Measurements from ENCODE around the gene FBL. TPM values are rescaled to one million over a fixed set of nuclear protein-coding genes. Genes with fewer than 3 reads are reported as not detected.
"Not testable (repeated sequence)": the region's sequence is repeated elsewhere in the genome, so short reads cannot be mapped to it uniquely, and the experiment has no call there.

FBL gene
- total and polyA plus RNA-seq, 2 of the 13 experiments (the other 11 are each of a cell fraction or from before 2014, with no cell fraction given), result 153 to 468 TPM

- Histone ChIP-seq H2AFZ (ENCODE audit: low read length) (no peak overlapping the region), H3K79me2 (ENCODE audit: insufficient read depth, low read length) (no peaks in the 10 kb centered on the region), H3K36me3 (replicated peaks in 1 of 2; ENCODE audit: control insufficient read depth in 1 of 2, insufficient read depth in 2 of 2, low read length in 2 of 2) (no peaks in the 10 kb centered on the region), H3K27ac (ENCODE audit: extremely low read length, insufficient read depth, low read length) (no peak overlapping the region), H4K20me1 (ENCODE audit: insufficient read depth, low read length) (no peaks in the 10 kb centered on the region), H3K4me3 (replicated peaks in 1 of 3; ENCODE audit: insufficient read depth in 1 of 3, low read depth in 2 of 3, low read length in 3 of 3) (no peak overlapping the region), H3K9ac (ENCODE audit: insufficient read depth, low read depth, low read length) (no peak overlapping the region), H3K4me1 (ENCODE audit: insufficient read depth, low read length) (no peaks in the 10 kb centered on the region), H3K4me2 (ENCODE audit: low read depth, low read length) (no peak overlapping the region), H3K9me3 (ENCODE audit: low read length) (no peaks in the 10 kb centered on the region), H3K27me3 (ENCODE audit: control insufficient read depth in 1 of 2, insufficient read depth in 2 of 2, low read length in 2 of 2) (no peaks in the 10 kb centered on the region; a peak in 1 of 5 replicates)
- ATAC-seq (no peak), DNase-seq (ENCODE audit: low spot score) (no peak), FAIRE-seq (no peak)
- no TSS peak for BruUV-seq (replicated peaks)
- POLR2A ChIA-PET, result no interaction called here
- WGBS (ENCODE audit: low lambda C conversion rate), result 65% methylated on average over 3 of the region's 3 CpGs
- CTCF ChIA-PET (ENCODE audit: low intra/inter-chr PET ratio, low total read pairs), result no interaction called here
- in situ Hi-C loops (cut with HindIII; ENCODE audit: extremely low pct_ligation_motif_present, low pct_unique_long_range_greater_than_20kb), result no loop called here
- intact Hi-C loops (cut with micrococcal nuclease; ENCODE audit: unreplicated experiment), result no loop called here
- TF ChIP-seq ATF7 (IDR thresholded peaks at IDR 0.05), result no peak
- no peak for TF ChIP-seq ATF7 (CRISPR knock-in tag; IDR thresholded peaks at IDR 0.05)
- TF ChIP-seq, protein P1, sequence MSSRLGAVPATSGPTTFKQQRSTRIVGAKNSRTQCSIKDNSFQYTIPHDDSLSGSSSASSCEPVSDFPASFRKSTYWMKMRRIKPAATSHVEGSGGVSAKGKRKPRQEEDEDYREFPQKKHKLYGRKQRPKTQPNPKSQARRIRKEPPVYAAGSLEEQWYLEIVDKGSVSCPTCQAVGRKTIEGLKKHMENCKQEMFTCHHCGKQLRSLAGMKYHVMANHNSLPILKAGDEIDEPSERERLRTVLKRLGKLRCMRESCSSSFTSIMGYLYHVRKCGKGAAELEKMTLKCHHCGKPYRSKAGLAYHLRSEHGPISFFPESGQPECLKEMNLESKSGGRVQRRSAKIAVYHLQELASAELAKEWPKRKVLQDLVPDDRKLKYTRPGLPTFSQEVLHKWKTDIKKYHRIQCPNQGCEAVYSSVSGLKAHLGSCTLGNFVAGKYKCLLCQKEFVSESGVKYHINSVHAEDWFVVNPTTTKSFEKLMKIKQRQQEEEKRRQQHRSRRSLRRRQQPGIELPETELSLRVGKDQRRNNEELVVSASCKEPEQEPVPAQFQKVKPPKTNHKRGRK (CRISPR knock-in tag; IDR thresholded peaks at IDR 0.05), result no peak
- TF ChIP-seq PRMT3 (CRISPR knock-in tag; IDR thresholded peaks at IDR 0.05; ENCODE audit: borderline replicate concordance, low read depth), result no peak
- no peak for TF ChIP-seq PPARG (CRISPR knock-in tag; conservative IDR thresholded peaks at IDR 0.05)
- TF ChIP-seq JARID2 (CRISPR knock-in tag; IDR thresholded peaks at IDR 0.05; ENCODE audit: insufficient replicate concordance), result no peak
- no peak for TF ChIP-seq PHF21A (CRISPR knock-in tag; IDR thresholded peaks at IDR 0.05)
- TF ChIP-seq, protein P2, sequence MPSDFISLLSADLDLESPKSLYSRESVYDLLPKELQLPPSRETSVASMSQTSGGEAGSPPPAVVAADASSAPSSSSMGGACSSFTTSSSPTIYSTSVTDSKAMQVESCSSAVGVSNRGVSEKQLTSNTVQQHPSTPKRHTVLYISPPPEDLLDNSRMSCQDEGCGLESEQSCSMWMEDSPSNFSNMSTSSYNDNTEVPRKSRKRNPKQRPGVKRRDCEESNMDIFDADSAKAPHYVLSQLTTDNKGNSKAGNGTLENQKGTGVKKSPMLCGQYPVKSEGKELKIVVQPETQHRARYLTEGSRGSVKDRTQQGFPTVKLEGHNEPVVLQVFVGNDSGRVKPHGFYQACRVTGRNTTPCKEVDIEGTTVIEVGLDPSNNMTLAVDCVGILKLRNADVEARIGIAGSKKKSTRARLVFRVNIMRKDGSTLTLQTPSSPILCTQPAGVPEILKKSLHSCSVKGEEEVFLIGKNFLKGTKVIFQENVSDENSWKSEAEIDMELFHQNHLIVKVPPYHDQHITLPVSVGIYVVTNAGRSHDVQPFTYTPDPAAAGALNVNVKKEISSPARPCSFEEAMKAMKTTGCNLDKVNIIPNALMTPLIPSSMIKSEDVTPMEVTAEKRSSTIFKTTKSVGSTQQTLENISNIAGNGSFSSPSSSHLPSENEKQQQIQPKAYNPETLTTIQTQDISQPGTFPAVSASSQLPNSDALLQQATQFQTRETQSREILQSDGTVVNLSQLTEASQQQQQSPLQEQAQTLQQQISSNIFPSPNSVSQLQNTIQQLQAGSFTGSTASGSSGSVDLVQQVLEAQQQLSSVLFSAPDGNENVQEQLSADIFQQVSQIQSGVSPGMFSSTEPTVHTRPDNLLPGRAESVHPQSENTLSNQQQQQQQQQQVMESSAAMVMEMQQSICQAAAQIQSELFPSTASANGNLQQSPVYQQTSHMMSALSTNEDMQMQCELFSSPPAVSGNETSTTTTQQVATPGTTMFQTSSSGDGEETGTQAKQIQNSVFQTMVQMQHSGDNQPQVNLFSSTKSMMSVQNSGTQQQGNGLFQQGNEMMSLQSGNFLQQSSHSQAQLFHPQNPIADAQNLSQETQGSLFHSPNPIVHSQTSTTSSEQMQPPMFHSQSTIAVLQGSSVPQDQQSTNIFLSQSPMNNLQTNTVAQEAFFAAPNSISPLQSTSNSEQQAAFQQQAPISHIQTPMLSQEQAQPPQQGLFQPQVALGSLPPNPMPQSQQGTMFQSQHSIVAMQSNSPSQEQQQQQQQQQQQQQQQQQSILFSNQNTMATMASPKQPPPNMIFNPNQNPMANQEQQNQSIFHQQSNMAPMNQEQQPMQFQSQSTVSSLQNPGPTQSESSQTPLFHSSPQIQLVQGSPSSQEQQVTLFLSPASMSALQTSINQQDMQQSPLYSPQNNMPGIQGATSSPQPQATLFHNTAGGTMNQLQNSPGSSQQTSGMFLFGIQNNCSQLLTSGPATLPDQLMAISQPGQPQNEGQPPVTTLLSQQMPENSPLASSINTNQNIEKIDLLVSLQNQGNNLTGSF (CRISPR knock-in tag; IDR thresholded peaks at IDR 0.05), result no peak
Observed at GRCh38 chr19:39814595-39814994, 31.6 kb downstream of the FBL start.

GRCh38 chr19:39814111-39814510 is 32.1 kb downstream of the FBL start:
- WGBS (ENCODE audit: low lambda C conversion rate), result 68% methylated on average over 6 of the region's 6 CpGs
- H3K27ac ChIP-seq (ENCODE audit: extremely low read length, insufficient read depth, low read length); CTCF ChIA-PET (ENCODE audit: low intra/inter-chr PET ratio, low total read pairs); intact Hi-C loops (cut with micrococcal nuclease; ENCODE audit: unreplicated experiment); H3K4me2 ChIP-seq (ENCODE audit: low read depth, low read length); BruUV-seq (replicated peaks); H3K36me3 ChIP-seq (replicated peaks in 1 of 2; ENCODE audit: control insufficient read depth in 1 of 2, insufficient read depth in 2 of 2, low read length in 2 of 2); H3K4me1 ChIP-seq (ENCODE audit: insufficient read depth, low read length); H2AFZ ChIP-seq (ENCODE audit: low read length); H3K9ac ChIP-seq (ENCODE audit: insufficient read depth, low read depth, low read length); ATAC-seq; H3K79me2 ChIP-seq (ENCODE audit: insufficient read depth, low read length); H4K20me1 ChIP-seq (ENCODE audit: insufficient read depth, low read length); FAIRE-seq; H3K27me3 ChIP-seq (ENCODE audit: control insufficient read depth in 1 of 2, insufficient read depth in 2 of 2, low read length in 2 of 2); in situ Hi-C loops (cut with HindIII; ENCODE audit: extremely low pct_ligation_motif_present, low pct_unique_long_range_greater_than_20kb); H3K9me3 ChIP-seq (ENCODE audit: low read length); DNase-seq (ENCODE audit: low spot score); H3K4me3 ChIP-seq (replicated peaks in 1 of 3; ENCODE audit: insufficient read depth in 1 of 3, low read depth in 2 of 3, low read length in 3 of 3); POLR2A ChIA-PET: not testable (repeated sequence)
